Gastrocnemius medialis (tissue), 4 donors: ENCODE results near the gene EFNA1. TPM values are rescaled to one million over a fixed set of nuclear protein-coding genes. Genes with fewer than 3 reads are reported as not detected.

Experiments used
- ATAC-seq, 2 donors: fragments of 150-250 bp; one replicate each; pipeline ENCODE4 v1.9.1; 2016
- DNase-seq, 2 donors: peaks; one replicate each; pipeline ENCODE4 v3.0.0-alpha.2; 2019
- H3K27ac ChIP-seq, 4 donors: fragments of 200-600 bp; sonication (generic); 1 replicate in 1 of 4; 2 replicates in 3 of 4; pipeline ENCODE4 v1.5.1; 2016 to 2018; ENCODE audit warnings: mild to moderate bottlenecking in 2 of 4, moderate library complexity in 1 of 4
- H3K27me3 ChIP-seq, 3 donors: fragments of 200-600 bp; sonication (generic) in 2 of 3; 1 replicate in 1 of 3; 2 replicates in 2 of 3; pipeline versions ENCODE4 v1.5.1 to v1.6.0; 2016 to 2019; ENCODE audit warnings: mild to moderate bottlenecking in 1 of 3, moderate library complexity in 1 of 3
- H3K36me3 ChIP-seq, 2 donors: fragments of 200-600 bp; sonication (generic) in 1 of 2; one replicate each; pipeline ENCODE4 v1.5.1; 2017 to 2018
- H3K4me1 ChIP-seq, 2 donors: fragments of 200-600 bp; sonication (generic) in 1 of 2; one replicate each; pipeline ENCODE4 v1.5.1; 2016 to 2017; ENCODE audit warnings: mild to moderate bottlenecking in 2 of 2
- H3K4me3 ChIP-seq, 4 donors: fragments of 200-600 bp; sonication (generic) in 3 of 4; 1 replicate in 1 of 4; 2 replicates in 3 of 4; pipeline ENCODE4 v1.5.1; 2016 to 2019; ENCODE audit warnings: mild to moderate bottlenecking in 2 of 4
- H3K9me3 ChIP-seq, 3 donors: fragments of 200-600 bp; sonication (generic) in 2 of 3; 1 replicate in 1 of 3; 2 replicates in 2 of 3; pipeline ENCODE4 v1.5.1; 2016 to 2019
- POLR2A ChIP-seq, 2 donors: fragments of 450-650 bp; IDR thresholded peaks; one replicate each; pipeline ENCODE4 v1.6.1; 2017; ENCODE audit warnings: antibody characterized with exemption in 2 of 2, mild to moderate bottlenecking in 2 of 2, moderate library complexity in 2 of 2
- in situ Hi-C, 4 donors: fragments of 200-750 bp; cut with MboI; loops; one replicate each; pipeline versions ENCODE4 v1.15.0 to v1.8.0; 2017; ENCODE audit warnings: low sequenced_read_pairs in 4 of 4
- intact Hi-C: fragments of 100-400 bp; cut with DNase I; formaldehyde crosslinking; loops from one replicate; pipeline ENCODE4 v1.15.1; 2023; ENCODE audit warnings: low total_unique reads
- total RNA-seq, 4 donors: library from RNA; depleted of rRNA; stranded (reverse); fragments of >200 nt; gene quantifications; one replicate each; pipeline versions ENCODE4 v1.1.0 to v1.2.3, GENCODE V29; 2016
- TF ChIP-seq, protein P1 (sequence below), 5 experiments: fragments of 450-650 bp in 3 of 5; fragments of 200-600 bp in 2 of 5; sonication (generic) in 2 of 5; IDR thresholded peaks in 4 of 5; conservative IDR thresholded peaks in 1 of 5; 1 replicate in 4 of 5; 2 replicates in 1 of 5; pipeline ENCODE4 v1.5.1; 2016 to 2019; ENCODE audit warnings: antibody characterized with exemption in 5 of 5, mild to moderate bottlenecking in 3 of 5, moderate library complexity in 3 of 5

EFNA1 gene
- total RNA-seq, 4 donors from 2014 or later, result 12.6 to 35.1 (median 14.4) TPM

GRCh38 chr1:155086856-155087535, 40.7 kb upstream of the EFNA1 start:
- Histone ChIP-seq H3K4me1 (peaks cover 20 to 31% of the 10 kb centered on the region in 2 donors), H3K36me3 (no peaks in the 10 kb centered on the region), H3K27ac (no peak overlapping the region), H3K9me3 (no peaks in the 10 kb centered on the region), H3K27me3 (peaks cover 20 to 24% (median 23%) of the 10 kb centered on the region in 3 donors), H3K4me3 (no peak overlapping the region)
- TF ChIP-seq POLR2A (IDR thresholded peaks at IDR 0.05), result no peak
- TF ChIP-seq, protein P1, sequence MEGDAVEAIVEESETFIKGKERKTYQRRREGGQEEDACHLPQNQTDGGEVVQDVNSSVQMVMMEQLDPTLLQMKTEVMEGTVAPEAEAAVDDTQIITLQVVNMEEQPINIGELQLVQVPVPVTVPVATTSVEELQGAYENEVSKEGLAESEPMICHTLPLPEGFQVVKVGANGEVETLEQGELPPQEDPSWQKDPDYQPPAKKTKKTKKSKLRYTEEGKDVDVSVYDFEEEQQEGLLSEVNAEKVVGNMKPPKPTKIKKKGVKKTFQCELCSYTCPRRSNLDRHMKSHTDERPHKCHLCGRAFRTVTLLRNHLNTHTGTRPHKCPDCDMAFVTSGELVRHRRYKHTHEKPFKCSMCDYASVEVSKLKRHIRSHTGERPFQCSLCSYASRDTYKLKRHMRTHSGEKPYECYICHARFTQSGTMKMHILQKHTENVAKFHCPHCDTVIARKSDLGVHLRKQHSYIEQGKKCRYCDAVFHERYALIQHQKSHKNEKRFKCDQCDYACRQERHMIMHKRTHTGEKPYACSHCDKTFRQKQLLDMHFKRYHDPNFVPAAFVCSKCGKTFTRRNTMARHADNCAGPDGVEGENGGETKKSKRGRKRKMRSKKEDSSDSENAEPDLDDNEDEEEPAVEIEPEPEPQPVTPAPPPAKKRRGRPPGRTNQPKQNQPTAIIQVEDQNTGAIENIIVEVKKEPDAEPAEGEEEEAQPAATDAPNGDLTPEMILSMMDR (IDR thresholded peaks at IDR 0.05 in 4 of 5, conservative IDR thresholded peaks at IDR 0.05 in 1 of 5), result no peak
- ATAC-seq (no peak), DNase-seq (no peak)
- intact Hi-C loops (loop anchor here (5.0 kb wide), 3 partner anchors 115 to 610 kb away; partner anchors contain the start of genes CKS1B and SHC1), in situ Hi-C loops (no loop called here)

GRCh38 chr1:155091071-155092051, 36.3 kb upstream of the EFNA1 start:
- peaks cover 12 to 13% of the 10 kb centered on the region in 2 donors for H3K4me1 ChIP-seq
- no peak overlapping the region for H3K4me3 ChIP-seq
- no peak overlapping the region for H3K27ac ChIP-seq
- H3K9me3 ChIP-seq, result no peaks in the 10 kb centered on the region
- ATAC-seq (peak; percentile 44 to 81), DNase-seq (peak; percentile 44 to 59)
- in situ Hi-C loops (loop anchor here (5.0 kb wide), 1 partner anchor 76 kb away; no protein-coding TSS in a partner anchor), intact Hi-C loops (loop anchor here (1.0 to 2.0 kb wide), 2 partner anchors 49 to 76 kb away; partner anchors contain the start of gene DPM3)
- no peaks in the 10 kb centered on the region for H3K36me3 ChIP-seq
- TF ChIP-seq, protein P1 (IDR thresholded peaks at IDR 0.05 in 4 of 5, conservative IDR thresholded peaks at IDR 0.05 in 1 of 5), result peak; percentile 86 to 99 (median 97)
- TF ChIP-seq POLR2A (IDR thresholded peaks at IDR 0.05), result no peak
- H3K27me3 ChIP-seq, result no peaks in the 10 kb centered on the region

GRCh38 chr1:155092131-155092530, 35.5 kb upstream of the EFNA1 start:
- in situ Hi-C loops, result loop anchor here (5.0 kb wide), 1 partner anchor 75 kb away; no protein-coding TSS in a partner anchor
- TF ChIP-seq POLR2A (IDR thresholded peaks at IDR 0.05), result no peak
- TF ChIP-seq, protein P1 (IDR thresholded peaks at IDR 0.05 in 4 of 5, conservative IDR thresholded peaks at IDR 0.05 in 1 of 5), result no peak
- no peaks in the 10 kb centered on the region for H3K9me3 ChIP-seq
- H3K27me3 ChIP-seq, result no peaks in the 10 kb centered on the region
- no peak for DNase-seq
- intact Hi-C loops, result no loop called here
- H3K27ac ChIP-seq, result no peak overlapping the region
- no peaks in the 10 kb centered on the region for H3K36me3 ChIP-seq
- H3K4me1 ChIP-seq, result peaks cover 12 to 13% of the 10 kb centered on the region in 2 donors
- H3K4me3 ChIP-seq, result no peak overlapping the region
- no peak for ATAC-seq

- H3K4me1 ChIP-seq, result peaks cover 12 to 13% of the 10 kb centered on the region in 2 donors
- DNase-seq, result no peak
- TF ChIP-seq, protein P1 (IDR thresholded peaks at IDR 0.05 in 4 of 5, conservative IDR thresholded peaks at IDR 0.05 in 1 of 5), result no peak
- no peak for TF ChIP-seq POLR2A (IDR thresholded peaks at IDR 0.05)
- ATAC-seq, result no peak
- in situ Hi-C loops (loop anchor here (5.0 kb wide), 1 partner anchor 75 kb away; no protein-coding TSS in a partner anchor), intact Hi-C loops (no loop called here)
- no peaks in the 10 kb centered on the region for H3K36me3 ChIP-seq
- H3K9me3 ChIP-seq, result no peaks in the 10 kb centered on the region
- H3K4me3 ChIP-seq, result no peak overlapping the region
- no peak overlapping the region for H3K27ac ChIP-seq
- no peaks in the 10 kb centered on the region for H3K27me3 ChIP-seq
These were observed 35.0 kb upstream of the EFNA1 start for GRCh38 chr1:155092641-155093040.
